GM20000 (cell line): ENCODE measurements around the gene KL.

ENCODE experiments used
- DNase-seq: peaks from one replicate; pipeline ENCODE4 v3.0.0; 2012; ENCODE audit warnings: low spot score
- TF ChIP-seq, protein P1 (sequence below): IDR thresholded peaks from 2 replicates; pipeline ENCODE4 v1.5.1; 2012; ENCODE audit warnings: mild to moderate bottlenecking, control low read depth; ENCODE audit errors: extremely low read depth, missing control alignments

The KL gene

GRCh38 chr13:33016414-33017322, at the start of gene KL:
KL (plus strand) TSS chr13:33016423; CDS start chr13:33016441, 18 bp downstream.
- DNase-seq = peak; percentile 63
- TF ChIP-seq, protein P1, sequence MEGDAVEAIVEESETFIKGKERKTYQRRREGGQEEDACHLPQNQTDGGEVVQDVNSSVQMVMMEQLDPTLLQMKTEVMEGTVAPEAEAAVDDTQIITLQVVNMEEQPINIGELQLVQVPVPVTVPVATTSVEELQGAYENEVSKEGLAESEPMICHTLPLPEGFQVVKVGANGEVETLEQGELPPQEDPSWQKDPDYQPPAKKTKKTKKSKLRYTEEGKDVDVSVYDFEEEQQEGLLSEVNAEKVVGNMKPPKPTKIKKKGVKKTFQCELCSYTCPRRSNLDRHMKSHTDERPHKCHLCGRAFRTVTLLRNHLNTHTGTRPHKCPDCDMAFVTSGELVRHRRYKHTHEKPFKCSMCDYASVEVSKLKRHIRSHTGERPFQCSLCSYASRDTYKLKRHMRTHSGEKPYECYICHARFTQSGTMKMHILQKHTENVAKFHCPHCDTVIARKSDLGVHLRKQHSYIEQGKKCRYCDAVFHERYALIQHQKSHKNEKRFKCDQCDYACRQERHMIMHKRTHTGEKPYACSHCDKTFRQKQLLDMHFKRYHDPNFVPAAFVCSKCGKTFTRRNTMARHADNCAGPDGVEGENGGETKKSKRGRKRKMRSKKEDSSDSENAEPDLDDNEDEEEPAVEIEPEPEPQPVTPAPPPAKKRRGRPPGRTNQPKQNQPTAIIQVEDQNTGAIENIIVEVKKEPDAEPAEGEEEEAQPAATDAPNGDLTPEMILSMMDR = no peak

DNA sequence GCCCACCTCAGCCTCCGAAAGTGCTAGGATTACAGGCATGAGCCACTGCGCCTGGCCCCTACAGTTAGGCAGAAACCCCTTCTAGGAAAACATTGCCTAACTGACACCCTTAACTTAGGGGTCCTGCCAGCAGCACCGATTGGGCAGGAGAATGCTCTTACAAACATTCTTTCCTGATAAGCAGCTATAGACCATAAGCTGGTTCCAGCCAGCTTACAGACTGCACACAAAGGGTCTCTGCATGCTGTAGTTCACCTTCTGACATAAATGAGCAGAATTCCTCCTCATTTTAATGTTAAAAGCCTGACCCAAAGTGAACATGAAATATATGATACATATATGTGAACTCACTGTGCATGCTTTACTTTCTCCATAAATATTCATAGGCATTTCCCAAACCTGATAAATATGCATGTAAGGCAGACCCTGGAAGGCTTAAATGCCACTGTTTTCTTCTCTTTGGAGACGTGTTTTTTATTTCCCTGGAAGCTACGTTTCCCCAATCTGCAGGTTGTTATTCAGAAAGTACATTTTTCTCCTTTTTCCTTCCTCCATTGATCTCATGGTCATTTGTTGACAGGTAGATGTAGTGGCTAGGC, 48.5 kb upstream of the KL start:
- no peak for DNase-seq
- TF ChIP-seq, protein P1 = no peak

DNA sequence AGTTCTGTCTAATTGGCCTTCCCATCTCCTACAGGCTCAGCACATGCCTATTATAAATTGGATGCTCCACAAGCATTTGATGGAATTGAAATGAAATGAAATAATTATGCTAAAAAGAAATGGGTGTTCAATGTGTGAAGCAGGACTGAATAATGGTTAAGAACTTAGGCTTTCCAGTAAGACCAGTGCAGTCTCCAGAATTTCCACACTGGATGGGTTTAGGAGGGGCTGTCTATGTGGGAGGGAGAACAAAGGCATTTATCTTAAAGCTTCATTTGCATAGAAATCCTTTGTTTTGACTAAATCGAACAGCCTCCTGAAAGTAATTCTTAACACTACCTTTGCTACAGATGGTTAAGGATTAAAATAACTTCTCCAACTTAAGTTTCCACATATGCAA, 47.9 kb upstream of the KL start:
- TF ChIP-seq, protein P1 = no peak
- DNase-seq = no peak

GRCh38 chr13:32968793-32969192, 47.4 kb upstream of the KL start:
- DNase-seq = no peak
- TF ChIP-seq, protein P1 = no peak

- TF ChIP-seq, protein P1 = no peak
- peak; percentile 48 for DNase-seq
Measured at GRCh38 chr13:32969516-32969941, 46.7 kb upstream of the KL start.

DNA sequence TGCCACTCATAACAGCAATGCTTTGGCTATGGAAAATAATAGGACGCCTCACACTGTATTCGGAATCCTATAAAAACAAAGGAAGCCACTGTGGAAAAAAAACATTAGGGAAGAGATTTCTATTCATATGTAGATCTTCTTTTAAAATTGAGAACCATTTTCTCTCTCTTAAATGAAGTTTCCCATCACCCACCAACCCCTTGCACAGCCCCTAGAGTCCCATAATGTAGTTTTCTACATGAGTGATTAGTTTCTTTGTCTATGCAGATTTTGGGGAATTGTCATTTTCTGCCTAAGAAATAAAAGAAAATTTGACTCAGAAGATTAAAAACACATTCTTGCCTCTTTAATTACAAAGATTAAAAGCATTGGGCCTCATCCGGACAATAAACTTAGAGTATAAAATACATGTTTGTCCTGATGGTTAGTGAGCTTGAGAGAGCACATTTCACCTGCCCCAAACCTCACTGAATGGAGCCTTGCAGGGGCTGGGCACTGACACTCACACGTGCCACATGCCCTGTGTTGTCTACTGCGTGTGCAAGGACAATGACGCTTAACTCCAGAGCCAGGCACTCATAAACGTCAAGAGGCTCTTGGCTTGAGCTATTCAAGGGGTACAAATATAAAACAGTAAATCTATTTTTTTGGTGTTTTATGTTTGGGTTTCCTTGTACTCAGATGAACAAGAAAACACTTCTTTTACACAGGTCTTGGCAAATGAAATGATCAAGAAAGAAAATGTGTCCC, 40.0 kb upstream of the KL start:
- DNase-seq = no peak
- TF ChIP-seq, protein P1 = no peak
